ENCODE data around the gene DENND2D.

The DENND2D gene

DNA sequence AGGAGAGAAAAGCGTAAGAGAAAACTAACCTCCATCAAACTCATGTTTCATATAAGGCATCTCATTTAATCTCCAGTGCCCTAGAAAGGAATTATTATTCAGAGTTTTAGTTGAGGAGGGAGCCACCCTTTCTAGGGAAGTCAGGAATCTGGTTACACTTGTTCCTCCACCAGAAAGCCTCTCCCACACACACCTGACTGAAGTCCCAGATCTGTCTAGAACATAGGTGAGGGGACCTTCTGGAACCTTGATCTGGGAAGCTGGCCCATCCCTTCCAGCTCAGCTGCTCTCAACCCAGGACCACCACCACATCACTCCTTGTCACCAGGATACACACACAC, 1.9 kb upstream of the DENND2D start:
- no peak for DNase-seq

DNA sequence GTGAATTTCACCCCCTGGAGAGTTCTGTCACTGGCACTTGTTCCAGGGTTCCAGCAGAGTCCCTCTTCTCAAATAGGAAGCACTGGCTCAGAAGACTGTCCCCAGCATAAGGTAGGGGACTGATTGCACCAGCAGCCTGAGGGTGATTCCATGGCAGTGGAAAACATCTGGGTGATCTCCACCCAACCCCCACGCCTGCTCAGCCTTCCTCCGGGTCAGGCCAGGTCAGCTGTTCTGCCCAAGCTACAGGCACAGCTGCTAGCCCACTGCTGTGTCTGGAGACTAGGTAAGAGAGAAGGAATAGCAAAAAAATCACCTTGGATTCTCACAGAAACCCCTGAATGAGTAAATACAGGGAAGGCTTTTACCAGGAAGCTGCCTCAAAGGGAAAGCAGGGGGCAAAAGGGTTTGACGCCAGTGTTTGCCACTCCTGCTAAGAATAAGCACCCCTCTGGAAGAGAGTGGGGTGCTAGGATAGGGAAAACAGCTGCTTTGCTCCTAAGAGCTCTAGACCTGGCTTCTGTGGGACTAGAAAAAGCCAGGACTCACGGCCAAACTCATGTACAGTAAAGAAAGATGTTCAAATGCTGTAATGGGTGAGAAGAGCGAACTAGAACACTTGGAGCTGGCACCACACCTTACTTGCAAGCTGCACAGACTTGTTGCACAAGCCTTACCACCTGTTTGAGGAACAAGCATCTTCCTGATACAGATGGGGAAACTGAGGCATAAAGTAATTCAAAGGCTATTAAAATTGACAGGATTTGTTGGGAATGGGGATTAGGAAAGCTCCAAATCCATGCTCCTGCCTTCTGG, 1.0 kb upstream of the DENND2D start:
- no peak for DNase-seq

DNA sequence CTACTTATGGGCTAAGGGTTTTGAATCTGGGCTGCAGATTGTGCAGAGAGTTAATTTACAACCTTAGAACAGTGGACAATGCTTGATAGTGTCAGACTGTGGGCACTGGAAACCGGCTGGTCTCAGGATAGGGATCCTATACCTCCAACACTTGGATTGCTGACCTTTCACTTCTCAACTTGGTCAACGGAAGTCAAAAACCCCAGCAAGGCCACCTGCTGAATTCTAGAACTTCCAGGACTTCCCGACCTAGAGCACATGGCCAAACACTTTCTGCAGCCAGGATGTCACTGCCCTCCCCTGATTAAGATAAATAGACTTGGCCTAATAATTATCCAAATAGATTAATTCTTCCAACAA, 336 bp upstream of the DENND2D start:
- no peak for DNase-seq

DNA sequence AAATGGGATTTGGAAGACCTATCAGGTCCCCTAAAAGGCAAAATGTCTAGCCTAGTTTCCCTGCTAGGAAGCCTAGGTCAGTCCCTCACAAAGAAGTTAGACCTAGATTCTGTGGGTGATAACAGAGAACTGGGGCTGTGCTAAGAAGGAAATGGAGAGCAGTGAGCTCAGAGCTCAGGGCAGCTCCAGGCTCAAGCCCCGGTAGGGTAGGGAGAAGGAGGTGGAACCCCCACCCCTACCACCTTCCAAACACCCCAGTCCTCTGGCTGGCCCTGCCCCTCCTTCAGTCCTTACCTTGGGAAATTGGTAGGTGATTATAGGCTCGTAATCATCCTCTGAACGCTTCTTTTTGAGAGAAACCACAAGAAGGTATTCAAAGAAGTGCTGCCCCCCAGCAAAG, 1.1 kb downstream of the DENND2D start:
- no peak for DNase-seq

DNA sequence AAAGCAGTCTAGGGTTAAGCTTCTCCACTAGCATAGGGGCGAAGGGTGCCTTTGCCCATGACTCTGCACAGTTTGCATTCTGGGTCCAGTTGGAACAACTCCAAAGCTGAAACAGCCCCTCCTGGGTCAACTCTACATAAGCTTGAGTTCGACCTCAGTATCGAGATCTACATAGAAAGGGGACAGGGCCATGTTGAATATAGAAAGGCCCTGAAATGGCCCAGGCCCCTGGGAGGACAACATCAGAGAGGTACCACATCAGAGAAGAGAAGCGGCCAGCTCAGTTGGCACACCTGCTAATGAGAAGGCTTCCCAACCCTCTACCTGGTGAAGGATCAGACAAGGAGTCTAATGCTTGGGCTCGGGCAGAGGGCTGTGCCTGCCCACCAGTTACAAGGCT, 1.6 kb downstream of the DENND2D start:
- DNase-seq, result no peak

DNA sequence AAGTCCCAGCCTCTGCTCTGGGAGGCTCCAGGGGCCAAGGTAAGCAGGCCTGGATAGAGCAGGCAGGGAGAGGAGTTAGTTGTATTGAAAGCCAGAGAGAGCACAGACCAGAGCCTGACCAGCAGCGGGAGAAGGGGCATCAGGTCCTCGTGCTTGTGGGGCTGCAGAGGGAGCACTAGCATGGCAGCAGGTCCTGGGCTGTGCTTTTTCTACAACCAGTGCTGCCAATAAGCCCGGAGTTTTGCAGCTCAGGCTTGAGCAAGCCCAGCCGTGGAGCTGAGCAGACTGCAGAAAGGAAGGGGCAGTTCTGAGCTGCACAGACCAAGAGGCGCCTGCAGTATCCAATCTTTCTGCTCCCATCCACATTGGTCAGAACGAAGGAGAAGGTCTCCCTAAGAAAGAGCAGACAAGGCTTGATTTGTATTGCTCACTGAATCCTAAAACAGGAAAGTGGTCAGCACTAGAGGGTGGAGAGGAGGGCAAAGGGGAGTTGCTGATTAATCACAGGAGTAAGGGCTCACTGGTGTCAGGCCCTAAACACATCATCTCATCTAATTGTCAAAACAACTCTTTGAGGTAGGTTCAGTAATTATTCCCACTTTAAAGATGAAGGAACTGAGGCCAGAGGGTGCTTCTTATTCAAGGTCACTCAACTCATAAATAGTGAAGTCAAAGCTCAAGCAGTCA, 2.7 kb downstream of the DENND2D start:
- peak; percentile 73 for DNase-seq

DNA sequence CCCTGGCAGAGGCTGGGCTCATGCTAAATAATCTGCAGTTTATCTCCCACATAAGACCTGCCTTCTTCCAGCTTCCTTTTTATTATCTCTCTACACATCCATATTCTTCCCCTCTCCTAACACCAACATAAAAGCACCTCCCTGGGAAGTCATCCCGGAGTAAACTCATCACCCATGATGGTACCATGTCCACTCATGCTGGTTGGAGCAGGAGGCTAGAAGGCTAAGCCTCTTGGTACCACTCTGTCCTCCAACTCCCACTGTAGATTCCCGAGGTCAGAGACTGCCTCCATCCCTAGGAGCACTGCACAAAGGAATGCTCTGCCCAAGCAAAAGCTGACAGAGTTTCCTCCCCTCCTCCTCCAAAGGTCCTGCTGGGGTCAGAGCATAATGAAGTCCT, 4.2 kb downstream of the DENND2D start:
- DNase-seq, result no peak

DNA sequence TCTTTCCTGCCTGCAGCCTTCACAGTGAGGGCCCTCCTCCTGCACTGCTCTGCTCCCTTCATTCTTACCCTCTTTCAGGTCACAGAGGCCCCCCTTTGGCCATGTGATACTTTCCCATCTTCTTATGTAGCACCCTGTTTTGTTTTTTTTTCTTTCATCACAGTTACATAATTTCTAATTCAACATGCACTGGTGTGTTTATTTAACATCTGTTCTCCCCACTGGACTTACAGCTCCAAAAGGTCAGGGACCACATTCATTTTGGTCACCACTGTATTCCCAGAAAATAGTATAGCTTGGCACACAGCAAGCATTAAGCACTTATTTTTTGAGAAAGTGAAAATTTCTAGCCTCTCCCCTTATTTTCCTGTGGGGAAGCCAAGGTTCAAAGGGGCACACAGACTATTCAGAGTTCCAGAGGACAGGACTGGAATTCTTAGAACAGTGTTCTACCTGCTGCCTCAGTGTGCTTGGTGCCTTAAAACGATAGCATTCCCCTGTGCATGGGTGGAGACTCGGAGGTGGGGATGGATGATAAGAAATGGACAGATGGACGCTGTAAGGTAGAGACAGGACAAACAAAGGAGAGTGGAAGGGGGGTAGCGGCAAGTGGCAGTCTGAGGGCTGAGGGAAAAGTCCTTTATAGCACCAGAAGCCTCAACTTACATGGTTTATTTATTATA, 5.3 kb downstream of the DENND2D start:
- DNase-seq, result no peak

DNA sequence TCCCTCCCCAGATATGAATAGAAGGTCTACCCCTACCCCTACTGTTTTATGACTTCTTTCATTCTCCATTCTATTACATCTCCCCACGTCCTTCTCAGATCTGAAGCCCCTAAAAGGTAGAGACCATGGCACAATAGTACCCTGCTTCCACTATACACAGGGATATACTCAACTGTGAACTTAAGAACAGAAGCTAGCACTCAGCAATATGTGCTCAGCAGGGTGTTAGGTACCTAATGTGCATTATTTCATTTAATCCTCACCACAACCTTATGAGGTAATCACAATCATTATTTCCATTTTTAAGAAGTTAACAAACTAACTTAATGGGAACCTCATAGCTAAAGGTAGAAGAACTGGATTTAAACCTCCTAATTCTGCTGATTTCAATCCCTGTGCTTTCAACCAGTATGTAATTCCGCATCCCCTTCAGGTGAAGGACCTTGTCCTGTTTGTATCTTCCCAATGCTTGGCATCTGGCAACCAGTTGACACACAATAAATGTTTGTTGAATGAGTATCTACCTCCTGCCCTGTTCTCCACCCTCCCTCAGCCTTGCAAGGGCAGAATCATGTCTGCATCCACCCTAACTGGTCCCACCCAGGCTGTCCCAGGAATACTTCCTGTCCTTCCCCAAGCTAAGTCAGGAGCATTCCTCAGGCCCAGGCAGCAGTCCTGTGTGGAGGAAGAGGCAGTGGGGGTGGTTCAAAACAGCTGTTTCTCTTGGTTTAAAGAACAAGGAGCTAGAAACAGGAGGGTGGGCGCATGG, 6.5 kb downstream of the DENND2D start:
- no peak for DNase-seq

DNA sequence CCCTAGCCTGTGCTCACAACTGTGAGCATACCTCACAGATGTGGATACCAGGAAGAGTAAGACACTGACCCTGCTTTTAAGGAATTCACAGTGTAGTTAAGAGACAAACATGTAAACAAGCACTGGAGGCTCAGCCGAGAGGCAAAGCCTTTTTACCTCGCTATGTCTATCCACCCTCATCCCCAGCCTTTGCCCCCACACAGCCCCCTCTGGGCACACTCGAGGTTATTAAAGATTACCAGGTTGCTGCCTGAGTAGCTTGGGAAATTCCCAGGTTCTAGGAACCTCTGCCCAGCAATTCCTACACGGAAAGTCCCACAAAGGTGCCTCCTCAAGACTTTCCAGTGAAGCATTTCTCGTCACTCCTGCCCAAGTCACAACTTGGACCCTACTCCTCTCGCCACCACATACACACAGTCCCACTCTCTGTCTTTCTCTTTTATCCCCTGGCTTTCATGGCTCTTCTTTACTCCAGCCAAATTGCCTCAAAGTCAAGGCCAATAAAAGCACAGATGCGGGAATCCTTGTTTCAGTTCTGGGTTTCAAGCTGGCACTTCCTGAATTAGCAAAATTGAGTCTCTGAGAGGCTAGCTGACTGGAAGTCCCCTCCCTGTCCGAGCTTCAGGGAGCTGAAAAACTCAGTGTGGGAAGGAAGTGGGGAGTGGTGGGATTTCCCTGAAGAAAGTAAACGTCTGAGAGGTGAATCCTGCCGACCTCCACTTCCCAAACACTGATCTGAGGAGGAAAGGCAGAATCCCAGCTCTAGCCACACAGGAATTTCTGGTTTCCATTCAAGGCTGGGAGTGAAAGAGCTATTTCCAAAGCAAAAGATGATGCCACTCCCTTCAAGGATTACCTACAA, 7.6 kb downstream of the DENND2D start:
- DNase-seq, result no peak

DNA sequence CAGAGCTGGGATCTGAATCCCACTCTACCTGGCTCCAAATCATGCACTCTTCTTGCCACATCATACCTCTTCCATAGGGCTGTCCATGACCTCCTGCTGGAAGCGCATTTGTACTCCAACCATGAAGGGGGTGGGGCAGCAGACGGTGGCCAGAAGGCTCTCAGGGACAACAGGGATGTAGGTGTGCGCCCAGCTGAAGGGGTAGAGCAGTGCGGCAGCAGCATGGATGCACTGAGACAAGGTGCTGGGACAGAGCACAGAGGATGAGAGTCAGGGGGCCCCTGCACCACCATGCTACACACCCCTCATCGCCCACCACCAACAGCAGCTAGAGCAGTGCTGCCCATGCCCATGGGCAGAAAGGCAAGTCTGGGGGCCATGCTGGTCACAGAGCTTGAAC, 8.4 kb downstream of the DENND2D start:
- no peak for DNase-seq

DNA sequence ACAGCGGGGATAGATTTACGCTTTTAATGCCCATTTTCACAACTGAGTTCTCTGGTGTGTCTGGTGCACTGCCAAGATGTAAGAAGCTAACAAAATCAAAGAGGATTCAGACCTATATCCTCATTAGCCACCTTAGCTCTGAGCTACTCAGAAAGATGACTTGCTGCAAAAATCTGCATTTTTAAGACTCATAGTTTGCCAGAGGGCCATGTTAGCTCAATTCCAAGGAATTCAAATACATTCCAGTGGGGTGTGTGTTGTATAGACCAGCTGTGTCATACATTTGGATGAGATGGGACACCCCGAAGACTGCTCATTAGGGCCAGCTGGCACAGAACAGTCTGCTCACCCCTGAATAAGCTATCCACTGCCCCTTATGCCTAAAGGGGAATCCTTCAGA, 8.9 kb downstream of the DENND2D start:
- no peak for DNase-seq

DNA sequence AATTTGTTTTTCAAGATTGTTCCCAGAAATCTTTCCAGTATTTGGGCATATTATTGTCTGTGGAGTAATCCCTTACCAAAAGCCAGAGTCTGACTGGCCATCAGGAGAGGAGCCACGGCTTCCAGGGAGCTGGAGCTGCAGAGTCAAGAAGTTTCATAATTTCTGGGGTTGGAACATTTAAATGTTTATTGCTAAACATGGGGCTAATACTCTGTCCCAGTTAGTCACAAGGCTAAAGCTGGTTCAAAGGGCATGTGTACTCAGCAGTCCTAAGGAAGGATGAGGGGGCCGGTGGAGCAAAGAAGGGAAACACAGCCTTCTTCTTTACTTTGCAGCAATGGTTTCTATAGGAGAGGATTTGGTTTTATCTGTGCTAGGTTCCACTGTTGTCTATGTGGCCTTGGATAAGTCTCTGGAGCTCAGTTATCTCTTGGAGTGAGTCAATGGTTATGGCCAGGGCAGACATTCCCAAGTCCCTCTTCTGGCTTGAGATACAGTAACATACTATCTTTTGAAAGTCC, 9.5 kb downstream of the DENND2D start:
- DNase-seq, result no peak

DNA sequence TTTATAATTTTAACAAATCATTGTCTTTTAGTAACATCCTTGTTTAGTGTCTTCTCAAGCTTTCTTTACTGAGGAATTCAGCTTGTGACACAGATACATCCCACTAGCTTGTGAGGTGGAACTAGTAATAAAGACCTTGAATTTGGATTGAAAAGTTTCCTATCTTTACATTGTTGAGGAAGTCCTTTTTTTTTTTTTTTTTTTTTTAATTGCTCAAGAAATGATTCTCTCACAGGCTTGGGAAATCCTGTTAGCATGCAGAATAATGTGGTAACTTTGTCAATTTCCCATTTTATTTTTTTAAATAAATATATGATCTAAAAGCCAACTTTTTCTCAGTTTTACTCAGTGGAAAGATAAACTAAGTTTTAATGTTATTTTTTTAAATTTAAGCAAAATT, 15.8 kb downstream of the DENND2D start:
- DNase-seq, result no peak

DNA sequence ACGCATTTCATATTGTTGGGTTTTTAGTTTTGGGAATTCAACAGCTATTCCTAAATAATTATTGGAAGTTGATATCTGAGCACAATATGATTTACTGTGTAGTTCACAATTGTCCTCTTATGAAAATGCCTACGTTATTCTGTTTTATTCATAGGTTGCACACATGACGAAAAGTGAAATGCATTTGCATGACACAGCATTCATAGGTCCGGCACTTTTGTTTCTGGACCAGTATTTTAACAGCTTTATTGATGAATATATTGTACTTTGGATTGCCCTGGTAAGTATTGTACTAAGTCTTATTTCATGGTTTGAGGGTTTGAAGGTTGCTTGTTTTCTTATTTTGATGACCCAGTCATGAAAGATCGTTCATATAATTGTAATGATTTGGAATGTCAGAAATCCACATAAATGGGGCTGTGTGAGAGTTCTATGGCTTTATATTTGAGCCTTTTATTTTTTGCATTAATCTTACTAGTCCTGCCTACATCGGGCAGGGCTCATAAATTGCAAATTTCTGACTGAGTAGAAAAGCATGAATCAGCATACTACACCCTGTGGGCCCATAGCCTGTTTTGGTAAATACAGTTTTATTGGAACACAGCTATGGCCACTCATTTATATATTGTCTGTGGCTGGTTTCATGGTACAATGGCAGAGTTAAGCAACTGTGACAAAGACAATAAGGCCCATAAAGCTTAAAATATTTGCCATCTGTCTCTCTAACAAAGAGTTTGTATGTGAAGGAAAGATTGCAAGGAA, 17.0 kb downstream of the DENND2D start:
- DNase-seq, result no peak

DNA sequence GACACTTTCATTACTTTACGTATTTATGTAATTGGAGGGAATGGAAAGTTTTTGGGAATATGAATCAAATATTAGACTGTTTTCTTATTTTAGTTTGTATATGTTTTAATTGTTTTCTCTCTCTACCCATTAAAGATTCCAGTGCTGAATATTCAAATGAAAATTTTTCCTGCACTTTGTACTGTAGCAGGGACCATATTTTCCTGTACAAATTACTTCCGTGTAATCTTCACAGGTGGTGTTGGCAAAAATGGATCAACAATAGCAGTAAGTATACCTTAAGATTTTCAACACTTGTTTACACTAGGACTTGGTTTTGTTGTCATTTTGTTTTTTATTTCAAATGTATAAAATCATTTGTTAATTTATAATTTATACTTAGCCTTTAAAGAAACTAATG, 18.4 kb downstream of the DENND2D start:
- DNase-seq, result no peak

DNA sequence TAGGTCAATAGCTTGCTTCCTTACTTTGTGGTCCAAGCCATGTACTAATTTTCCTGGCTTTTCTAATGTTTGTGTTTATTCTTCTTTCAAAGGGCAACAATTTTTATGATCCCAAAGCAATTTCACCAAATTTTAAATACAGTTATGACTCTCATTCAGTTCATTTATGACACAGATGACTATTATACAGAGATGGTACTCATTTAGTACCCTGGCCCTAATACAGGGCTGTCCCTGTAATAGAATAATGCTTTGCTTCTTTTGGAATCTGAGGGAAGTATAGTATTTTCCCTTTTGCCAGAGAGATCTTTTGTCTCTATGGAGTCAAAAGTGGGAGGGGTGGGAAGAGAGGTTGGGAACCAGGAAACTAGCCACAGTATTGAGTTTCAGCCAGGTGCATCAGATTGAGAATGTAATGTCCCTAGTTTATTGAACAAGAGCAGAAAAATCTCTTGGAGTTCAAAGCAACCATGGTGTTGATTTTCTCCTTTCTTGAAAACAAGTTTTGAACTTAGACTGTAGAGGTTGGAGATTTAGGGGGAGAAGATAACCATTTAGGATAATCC, 20.4 kb downstream of the DENND2D start:
- DNase-seq, result no peak

DNA sequence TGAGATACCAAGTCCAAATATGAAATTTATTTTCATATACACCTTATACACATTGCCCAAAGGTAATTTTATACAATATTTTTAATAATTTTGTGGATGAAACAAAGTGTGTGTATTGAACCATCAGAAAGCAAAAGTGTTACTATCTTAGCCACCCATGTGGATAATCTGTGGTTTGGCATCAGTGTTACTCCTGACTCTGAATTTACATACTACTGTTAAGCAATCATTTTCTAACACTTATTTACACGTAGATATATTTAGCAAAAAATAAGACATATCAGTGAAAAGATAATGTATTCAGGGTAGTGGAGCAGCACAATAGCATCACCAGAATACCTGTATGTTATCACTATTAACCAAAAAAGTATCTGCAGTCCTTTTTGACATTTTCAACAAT, 23.8 kb downstream of the DENND2D start:
- no peak for DNase-seq

DNA sequence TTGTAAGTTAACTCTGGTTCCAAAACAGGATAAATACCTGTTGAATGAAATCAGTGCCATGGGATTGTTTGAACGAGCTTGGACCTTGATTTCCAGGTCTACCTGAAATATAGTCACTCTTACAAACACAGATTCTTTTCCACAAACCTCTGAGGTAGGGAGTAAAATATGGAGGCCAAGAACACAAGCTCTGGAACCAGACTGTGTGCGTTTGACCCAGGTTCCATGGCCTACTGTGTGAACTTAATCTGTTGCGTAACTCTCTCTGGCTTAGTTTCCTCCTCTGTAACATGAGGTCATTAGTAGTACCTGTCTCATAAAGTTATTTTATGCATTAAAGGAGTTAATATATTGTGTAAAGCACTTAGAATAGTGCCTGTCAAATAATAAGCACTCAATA, 25.1 kb downstream of the DENND2D start:
- no peak for DNase-seq

DNA sequence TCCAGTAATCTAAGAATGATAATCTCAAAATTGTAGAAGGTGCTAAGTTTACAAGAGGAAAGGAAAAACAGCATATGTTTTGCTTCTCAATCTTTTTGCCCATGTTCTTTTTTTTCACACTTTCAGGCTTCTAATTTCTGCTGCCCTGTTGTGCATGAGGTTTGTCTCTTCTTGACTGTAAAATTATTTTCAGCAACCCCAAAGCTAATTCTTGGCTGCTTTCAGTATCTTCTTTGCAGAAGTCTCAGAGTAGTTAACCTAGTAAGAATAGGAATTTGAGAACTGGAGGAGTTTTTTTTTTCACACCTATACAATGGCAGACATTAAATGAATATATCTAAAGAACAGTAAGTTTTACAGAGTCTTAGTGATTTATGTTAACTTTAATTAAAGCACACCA, 26.4 kb downstream of the DENND2D start:
- DNase-seq, result no peak

DNA sequence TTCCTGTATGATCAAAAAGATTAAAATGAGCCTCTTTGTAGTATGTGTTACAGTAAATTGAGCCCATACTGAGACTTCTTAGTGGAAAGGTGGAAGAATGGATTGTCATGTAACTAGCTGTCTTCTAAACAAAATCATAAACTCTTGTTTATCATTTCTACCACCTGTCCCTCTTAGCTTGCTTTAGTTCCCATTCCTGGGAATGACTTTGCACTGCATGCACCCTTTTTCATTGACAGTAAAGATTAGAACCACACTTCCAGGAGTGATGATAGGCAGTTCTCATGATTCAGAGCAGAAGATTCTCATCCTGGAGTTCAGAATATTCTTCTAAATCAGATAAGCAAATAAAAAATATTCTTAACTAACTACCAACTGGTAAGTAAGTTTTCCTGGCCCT, 28.0 kb downstream of the DENND2D start:
- DNase-seq, result no peak
